Iris pigment epithelial cell (primary cell): ENCODE data around the gene RNF181.
A peak's percentile ranks its signal among the peaks of the same experiment; 100 is the strongest.
"Not testable (repeated sequence)": the region's sequence is repeated elsewhere in the genome, so short reads cannot be mapped to it uniquely, and the experiment has no call there.

Experiments used
- DNase-seq: peaks from one replicate; pipeline ENCODE4 v3.0.0-alpha.2; 2011; ENCODE audit warnings: low read depth

Gene RNF181

GRCh38 chr2:85577386-85578242, 17.9 kb upstream of the RNF181 start, which contains the start of gene VAMP8:
VAMP8 (plus strand) TSS chr2:85577586; CDS start chr2:85577647, 61 bp downstream.
- no peak for DNase-seq

DNA sequence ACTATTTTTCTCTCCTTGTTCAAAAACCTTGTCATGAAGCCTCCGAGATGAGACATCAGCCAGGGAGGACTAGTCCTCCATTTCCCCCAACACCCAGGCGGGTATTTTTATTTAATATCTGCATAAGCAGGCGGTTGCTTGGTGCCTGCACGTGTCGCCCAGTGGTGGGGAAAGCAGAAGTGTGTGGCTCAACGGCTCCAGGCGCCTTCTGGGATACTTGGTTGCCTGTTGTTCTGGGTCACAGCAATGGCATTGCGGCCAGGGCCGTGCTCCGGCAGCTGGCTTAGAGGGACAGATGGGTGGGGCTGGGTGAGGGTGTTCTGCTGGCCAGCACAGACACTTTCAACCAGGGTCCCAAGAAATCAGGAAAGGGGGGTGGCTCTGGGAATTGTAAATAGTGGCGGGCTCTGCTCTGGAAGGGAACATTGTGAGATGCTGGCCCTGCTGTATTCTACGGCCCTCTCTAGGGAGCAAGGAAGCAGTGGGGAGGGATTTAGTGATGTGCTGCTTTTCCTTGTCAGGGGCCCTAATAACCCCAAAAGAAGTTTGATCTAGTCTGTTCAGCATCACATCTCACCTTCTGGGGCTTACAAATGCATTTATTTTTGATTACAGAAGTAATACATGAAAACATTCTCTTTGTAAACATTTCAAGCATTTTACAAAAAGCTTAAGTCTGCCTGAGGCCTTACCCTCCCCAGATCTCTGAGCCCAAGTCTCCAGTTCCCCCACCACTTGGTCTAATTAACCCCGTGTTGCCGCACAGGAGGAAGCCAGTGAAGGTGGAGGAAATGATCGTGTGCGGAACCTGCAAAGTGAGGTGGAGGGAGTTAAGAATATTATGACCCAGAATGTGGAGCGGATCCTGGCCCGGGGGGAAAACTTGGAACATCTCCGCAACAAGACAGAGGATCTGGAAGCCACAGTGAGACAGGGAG, 17.0 kb upstream of the RNF181 start:
- no peak for DNase-seq

- no peak for DNase-seq
Observed at GRCh38 chr2:85579266-85579935, 16.1 kb upstream of the RNF181 start.

GRCh38 chr2:85580206-85580605, 15.3 kb upstream of the RNF181 start:
- DNase-seq, result no peak

DNA sequence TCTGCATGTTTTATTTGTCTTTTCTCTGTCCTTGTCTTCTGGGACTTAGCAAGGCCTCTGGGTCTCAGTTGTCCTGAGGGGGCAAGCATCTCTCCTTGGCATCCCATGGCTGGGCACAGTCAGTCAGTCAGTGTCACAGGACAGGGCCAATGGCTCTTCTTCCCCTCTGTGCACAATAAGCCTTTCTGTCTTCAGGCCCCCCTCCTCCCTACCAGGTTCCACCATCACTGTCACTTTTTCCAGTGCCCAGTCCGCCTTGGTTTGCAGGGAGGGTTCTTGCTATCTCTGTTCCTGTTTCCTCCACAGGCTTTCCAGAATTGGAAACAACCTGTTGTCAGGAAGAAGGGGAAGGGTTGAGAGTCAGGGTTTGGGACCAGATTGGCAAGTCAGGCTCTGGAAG, 13.1 kb upstream of the RNF181 start:
- DNase-seq, result no peak

GRCh38 chr2:85583667-85584353, 11.7 kb upstream of the RNF181 start:
- DNase-seq, result no peak

- DNase-seq, result no peak
Observed at GRCh38 chr2:85584354-85584856, 11.1 kb upstream of the RNF181 start, which contains the start of gene VAMP5. VAMP5 (plus strand) TSS chr2:85584431; CDS start chr2:85584491, 60 bp downstream.

- no peak for DNase-seq
Observed at GRCh38 chr2:85584857-85585780, 10.4 kb upstream of the RNF181 start.

DNA sequence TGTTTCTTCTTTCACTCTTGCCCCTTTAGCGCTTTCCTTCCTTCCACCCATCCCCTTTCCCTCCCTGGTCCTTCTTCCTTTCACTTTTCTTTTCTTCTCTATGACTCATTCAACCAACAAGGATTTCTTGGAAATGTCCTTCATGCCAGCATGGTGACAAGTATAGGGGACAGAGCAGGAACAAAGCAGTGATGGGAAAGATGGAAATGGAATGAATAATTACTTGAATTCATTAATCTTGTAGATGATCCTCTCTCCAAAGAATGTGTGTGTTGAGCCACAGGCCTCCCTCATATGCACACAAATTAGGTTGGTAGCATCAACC, 9.8 kb upstream of the RNF181 start:
- DNase-seq, result no peak

DNA sequence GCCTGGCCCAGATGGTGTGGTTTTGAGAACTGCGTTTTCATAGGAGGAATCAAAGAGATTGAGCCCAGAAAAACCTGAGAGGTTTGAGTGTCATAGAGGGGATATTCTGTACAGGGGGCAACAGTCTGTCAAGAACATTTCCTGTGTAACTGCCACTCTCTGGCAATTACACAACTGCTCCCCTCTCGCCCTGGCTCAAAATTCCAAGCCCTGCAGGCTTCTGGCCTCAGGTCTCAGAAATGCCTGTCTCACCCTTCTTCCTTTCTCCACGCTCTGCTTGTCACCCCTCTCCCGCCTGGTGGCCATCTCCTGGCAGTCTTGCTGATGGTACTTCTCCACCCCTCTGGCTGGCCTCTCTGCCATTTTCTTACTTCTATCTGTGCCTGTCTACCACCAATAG, 7.3 kb upstream of the RNF181 start:
- DNase-seq, result no peak

GRCh38 chr2:85588645-85589044, 6.9 kb upstream of the RNF181 start:
- DNase-seq, result no peak

DNA sequence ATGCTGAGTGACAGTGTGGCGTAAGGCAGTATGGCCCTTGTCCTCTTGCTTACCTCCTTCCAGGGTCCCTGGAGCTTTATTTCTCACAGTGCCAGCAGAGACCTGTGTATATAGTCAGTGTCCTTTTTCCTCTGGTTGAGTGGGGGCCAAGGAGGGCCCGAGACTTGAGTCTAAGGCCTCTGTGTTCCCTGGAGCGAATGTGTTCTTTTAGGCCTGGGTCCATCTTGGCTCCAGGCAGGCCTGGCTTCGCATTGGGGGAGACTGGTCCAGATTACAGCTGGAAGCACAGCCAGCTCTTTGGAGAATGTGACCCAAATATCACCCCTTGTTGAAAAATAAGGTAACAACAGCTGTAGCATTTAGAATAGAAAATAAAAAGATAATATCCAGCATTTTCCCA, 6.4 kb upstream of the RNF181 start:
- DNase-seq, result no peak

- peak; percentile 75 for DNase-seq
Observed at GRCh38 chr2:85589982-85590791, 5.4 kb upstream of the RNF181 start.

DNA sequence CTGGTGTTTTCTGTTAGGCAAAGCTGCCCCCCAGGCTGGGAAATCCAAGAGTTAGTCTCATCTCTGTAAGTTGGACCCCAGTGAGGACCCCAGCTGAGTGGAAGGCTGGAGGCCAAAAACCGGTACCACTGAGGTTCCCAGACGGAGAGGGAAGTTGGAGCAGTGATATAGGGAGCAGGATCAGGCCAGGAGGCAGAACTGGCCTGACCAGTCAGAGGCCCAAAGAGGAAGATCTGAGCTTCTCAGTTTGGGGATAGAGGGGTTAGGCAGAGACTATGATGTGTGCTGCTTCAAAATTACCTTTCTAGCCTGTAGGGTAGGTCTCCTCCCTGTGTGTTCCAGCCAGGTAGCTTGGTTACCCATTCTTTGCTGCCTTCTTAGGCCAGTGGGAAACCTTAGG, 4.6 kb upstream of the RNF181 start:
- no peak for DNase-seq

DNA sequence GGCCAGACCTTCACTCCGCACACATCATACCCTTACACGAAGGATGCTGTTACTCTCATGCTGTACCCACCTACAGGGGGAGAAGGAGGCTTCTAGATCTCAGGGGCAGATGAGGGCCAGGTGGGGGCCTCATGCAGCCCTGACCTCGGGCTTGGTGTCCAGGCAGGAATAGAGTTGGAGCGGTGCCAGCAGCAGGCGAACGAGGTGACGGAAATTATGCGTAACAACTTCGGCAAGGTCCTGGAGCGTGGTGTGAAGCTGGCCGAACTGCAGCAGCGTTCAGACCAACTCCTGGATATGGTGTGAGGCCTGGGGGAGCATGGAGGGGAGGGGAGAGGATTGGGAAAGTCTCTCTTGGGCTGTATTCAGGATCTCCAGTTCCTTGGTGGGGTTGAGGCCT, 4.0 kb upstream of the RNF181 start:
- no peak for DNase-seq

DNA sequence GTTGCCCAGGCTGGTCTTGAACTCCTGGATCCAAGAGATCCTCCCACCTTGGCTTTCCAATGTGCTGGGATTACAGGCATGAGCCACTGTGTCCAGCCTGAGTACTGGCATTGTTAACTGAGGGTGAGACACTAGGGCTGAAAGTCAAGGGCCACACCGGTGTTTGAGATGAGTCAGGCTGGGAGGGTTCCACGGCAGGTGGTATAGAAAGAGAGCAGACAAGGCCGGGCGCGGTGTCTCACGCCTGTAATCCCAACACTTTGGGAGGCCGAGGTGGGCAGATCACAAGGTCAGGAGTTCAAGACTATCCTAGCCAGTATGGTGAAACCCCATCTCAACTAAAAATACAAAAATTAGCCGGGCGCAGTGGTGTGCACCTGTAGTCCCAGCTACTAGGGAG, 3.2 kb upstream of the RNF181 start:
- DNase-seq, result not testable (repeated sequence)

GRCh38 chr2:85593023-85593422, 2.5 kb upstream of the RNF181 start:
- DNase-seq, result no peak

GRCh38 chr2:85594715-85595300, 737 bp upstream of the RNF181 start:
- DNase-seq, result no peak

- DNase-seq, result no peak
Observed at GRCh38 chr2:85596026-85596333, 435 bp downstream of the RNF181 start.
